Skeletal muscle tissue (tissue), 4 donors: ENCODE results near the gene CTTNBP2. TPM values are rescaled to one million over a fixed set of nuclear protein-coding genes. Genes with fewer than 3 reads are reported as not detected.

ENCODE experiments used
- H3K27ac ChIP-seq: one replicate; pipeline ENCODE4 v1.7.0; 2013; ENCODE audit warnings: mild to moderate bottlenecking, low read depth, low read length, inconsistent platforms
- H3K27me3 ChIP-seq, 3 donors: one replicate each; pipeline ENCODE4 v1.7.0; 2013; ENCODE audit warnings: low read length in 3 of 3; ENCODE audit not compliant: control insufficient read depth in 3 of 3, insufficient read depth in 3 of 3
- H3K36me3 ChIP-seq, 3 donors: one replicate each; pipeline ENCODE4 v1.7.0; 2013; ENCODE audit warnings: low read length in 3 of 3; ENCODE audit not compliant: control insufficient read depth in 3 of 3, insufficient read depth in 3 of 3
- H3K4me1 ChIP-seq, 3 donors: one replicate each; pipeline ENCODE4 v1.7.0; 2013; ENCODE audit warnings: low read length in 3 of 3, mild to moderate bottlenecking in 3 of 3; ENCODE audit not compliant: control insufficient read depth in 3 of 3, insufficient read depth in 3 of 3
- H3K4me3 ChIP-seq, 3 donors: one replicate each; pipeline ENCODE4 v1.7.0; 2013; ENCODE audit warnings: low read length in 3 of 3
- H3K9ac ChIP-seq, 3 donors: one replicate each; pipeline ENCODE4 v1.7.0; 2013; ENCODE audit warnings: low read length in 3 of 3, mild to moderate bottlenecking in 3 of 3, moderate library complexity in 2 of 3, low read depth in 1 of 3
- H3K9me3 ChIP-seq, 3 donors: one replicate each; pipeline ENCODE4 v1.7.0; 2013; ENCODE audit warnings: low read length in 3 of 3; ENCODE audit not compliant: control insufficient read depth in 3 of 3
- total RNA-seq: library from RNA; depleted of rRNA; stranded (reverse); fragments of >200 nt; gene quantifications from one replicate; pipeline ENCODE4 v1.2.3, GENCODE V29; 2014
- donor health status: Osteomylitis.

Gene CTTNBP2
- total RNA-seq, 1 donor from 2014 or later, result 1.6 TPM

DNA sequence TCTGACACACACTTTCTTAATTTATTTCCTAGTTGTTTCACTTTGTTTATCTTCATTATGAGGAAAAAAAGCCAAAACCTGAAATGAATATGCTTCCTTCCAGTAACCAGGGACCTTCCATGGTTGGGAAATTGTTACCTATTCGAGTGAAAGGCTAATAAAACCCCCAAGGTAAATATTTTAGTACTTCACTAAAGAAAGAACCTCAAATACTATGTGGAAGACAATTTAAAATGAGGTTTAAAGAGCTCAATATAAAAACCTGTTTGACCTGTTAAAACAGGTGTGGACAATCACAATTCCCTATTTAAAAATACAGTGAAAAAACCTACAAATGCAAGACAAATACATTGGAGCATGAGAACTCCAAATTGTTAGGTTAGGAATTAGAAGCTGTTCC, 200.8 kb downstream of the CTTNBP2 start:
- H3K36me3 ChIP-seq, result no peaks in the 10 kb centered on the region
- no peak overlapping the region for H3K4me3 ChIP-seq
- no peak overlapping the region for H3K27ac ChIP-seq
- H3K27me3 ChIP-seq, result no peaks in the 10 kb centered on the region
- H3K9ac ChIP-seq, result no peak overlapping the region
- no peaks in the 10 kb centered on the region for H3K9me3 ChIP-seq
- H3K4me1 ChIP-seq, result no peaks in the 10 kb centered on the region

DNA sequence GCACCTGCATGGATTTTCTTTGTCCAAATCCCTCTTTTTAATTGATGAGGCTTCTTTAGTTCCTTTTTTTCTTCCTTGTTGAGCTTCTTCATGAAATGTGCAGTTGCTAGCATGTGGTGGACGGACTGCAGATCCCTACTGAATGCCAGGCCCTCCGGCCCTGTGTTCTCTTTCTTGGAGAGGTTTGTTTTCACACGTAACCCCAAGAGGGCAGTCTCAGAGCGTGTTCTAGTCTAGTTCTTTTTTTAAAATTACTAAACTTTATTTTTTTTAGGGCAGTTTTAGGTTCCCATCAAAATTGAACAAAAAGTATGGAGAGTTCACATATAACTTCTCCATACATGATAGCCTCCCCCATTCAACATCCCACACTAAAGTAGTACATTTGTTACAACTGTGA, 203.4 kb downstream of the CTTNBP2 start:
- H3K4me1 ChIP-seq, result no peaks in the 10 kb centered on the region
- H3K9me3 ChIP-seq, result no peaks in the 10 kb centered on the region
- H3K36me3 ChIP-seq, result no peaks in the 10 kb centered on the region
- no peak overlapping the region for H3K27ac ChIP-seq
- H3K27me3 ChIP-seq, result no peaks in the 10 kb centered on the region
- no peak overlapping the region for H3K4me3 ChIP-seq
- no peak overlapping the region for H3K9ac ChIP-seq

DNA sequence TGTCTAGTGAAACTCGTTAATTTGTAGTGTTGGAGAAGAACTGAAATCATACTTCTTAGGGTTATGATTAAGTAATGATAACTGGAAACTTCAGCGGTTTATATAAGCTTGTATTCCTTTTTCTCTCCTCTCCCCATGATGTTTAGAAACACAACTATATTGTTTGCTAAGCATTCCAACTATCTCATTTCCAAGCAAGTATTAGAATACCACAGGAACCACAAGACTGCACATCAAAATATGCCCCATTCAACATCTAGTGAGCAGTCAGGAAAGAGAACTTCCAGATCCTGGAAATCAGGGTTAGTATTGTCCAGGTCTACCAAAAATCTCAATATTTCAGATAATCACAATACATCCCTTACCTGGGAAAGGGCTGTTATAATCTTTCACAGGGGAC, 205.8 kb downstream of the CTTNBP2 start:
- Histone ChIP-seq H3K4me1 (no peaks in the 10 kb centered on the region), H3K27ac (no peak overlapping the region), H3K4me3 (no peak overlapping the region), H3K36me3 (no peaks in the 10 kb centered on the region), H3K9me3 (no peaks in the 10 kb centered on the region), H3K9ac (no peak overlapping the region), H3K27me3 (no peaks in the 10 kb centered on the region)

DNA sequence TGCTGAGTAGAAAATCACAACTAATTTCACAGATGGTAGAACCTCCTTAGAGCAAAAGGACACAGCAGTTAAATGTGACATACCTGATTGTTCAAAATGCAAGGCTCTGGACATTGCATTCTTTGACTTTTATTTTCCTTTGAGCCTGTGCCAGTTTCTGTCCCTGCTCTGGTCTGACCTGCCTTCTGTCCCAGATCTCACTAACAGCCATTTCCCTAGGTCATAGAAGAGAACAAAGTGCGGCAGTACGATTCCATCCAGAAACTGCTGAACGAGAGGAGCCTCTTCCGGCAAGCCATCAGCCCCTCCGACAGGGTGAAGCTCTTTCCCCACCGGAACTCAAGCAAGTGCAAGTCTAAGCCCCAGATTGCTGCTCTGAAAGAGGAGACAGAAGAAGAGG, 206.6 kb downstream of the CTTNBP2 start:
- no peak overlapping the region for H3K9ac ChIP-seq
- H3K4me1 ChIP-seq, result no peaks in the 10 kb centered on the region
- H3K27ac ChIP-seq, result no peak overlapping the region
- H3K4me3 ChIP-seq, result no peak overlapping the region
- H3K9me3 ChIP-seq, result no peaks in the 10 kb centered on the region
- no peaks in the 10 kb centered on the region for H3K36me3 ChIP-seq
- no peaks in the 10 kb centered on the region for H3K27me3 ChIP-seq

GRCh38 chr7:117666031-117666430, 207.2 kb downstream of the CTTNBP2 start:
- Histone ChIP-seq H3K9me3 (no peaks in the 10 kb centered on the region), H3K4me1 (no peaks in the 10 kb centered on the region), H3K27me3 (no peaks in the 10 kb centered on the region)

GRCh38 chr7:117665368-117665767, 207.9 kb downstream of the CTTNBP2 start:
- Histone ChIP-seq H3K4me3 (no peak overlapping the region), H3K27ac (no peak overlapping the region), H3K27me3 (no peaks in the 10 kb centered on the region), H3K4me1 (no peaks in the 10 kb centered on the region), H3K9me3 (no peaks in the 10 kb centered on the region), H3K36me3 (no peaks in the 10 kb centered on the region), H3K9ac (no peak overlapping the region)

More at GRCh38 chr7:117666031-117666430, 207.2 kb downstream of the CTTNBP2 start:
- Histone ChIP-seq H3K36me3 (no peaks in the 10 kb centered on the region), H3K4me3 (no peak overlapping the region), H3K27ac (no peak overlapping the region), H3K9ac (no peak overlapping the region)

- no peak overlapping the region for H3K4me3 ChIP-seq
- H3K9ac ChIP-seq, result no peak overlapping the region
- H3K4me1 ChIP-seq, result no peaks in the 10 kb centered on the region
- H3K9me3 ChIP-seq, result no peaks in the 10 kb centered on the region
- no peaks in the 10 kb centered on the region for H3K36me3 ChIP-seq
- no peaks in the 10 kb centered on the region for H3K27me3 ChIP-seq
- no peak overlapping the region for H3K27ac ChIP-seq
Measured at GRCh38 chr7:117664047-117664446, 209.2 kb downstream of the CTTNBP2 start.

DNA sequence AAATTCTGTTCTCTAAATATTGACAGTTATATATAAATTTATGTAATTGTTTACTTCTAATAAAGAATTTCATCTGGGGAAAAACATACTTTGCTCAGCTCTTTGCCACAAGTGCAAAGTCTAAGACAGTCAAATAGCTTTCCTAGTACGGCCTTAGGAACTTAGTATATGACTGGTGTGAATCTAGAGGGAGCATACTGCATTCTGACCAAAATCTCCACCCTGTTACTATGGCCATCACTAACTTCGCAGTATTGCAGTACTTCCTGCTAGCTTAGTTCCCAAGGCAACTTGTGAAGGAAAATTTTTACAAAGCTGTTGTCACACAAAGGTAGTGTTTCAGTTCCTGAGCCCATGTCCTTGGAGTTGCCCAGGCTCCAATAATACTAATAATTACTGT, 211.9 kb downstream of the CTTNBP2 start:
- Histone ChIP-seq H3K4me1 (no peaks in the 10 kb centered on the region), H3K4me3 (no peak overlapping the region), H3K36me3 (no peaks in the 10 kb centered on the region), H3K27ac (no peak overlapping the region), H3K9me3 (no peaks in the 10 kb centered on the region), H3K9ac (no peak overlapping the region), H3K27me3 (no peaks in the 10 kb centered on the region)
